OCI-LY7 (cell line): ENCODE measurements around the gene SMOC2.

ENCODE experiments used
- EZH2phosphoT487 ChIP-seq: fragments of 200-600 bp; sonication (generic); IDR thresholded peaks from 2 replicates; pipeline ENCODE4 v1.6.1; 2018; ENCODE audit warnings: low read depth, borderline replicate concordance, mild to moderate bottlenecking, mixed run types, antibody characterized with exemption, low read length, moderate library complexity, mixed read lengths
- TF ChIP-seq, protein P1 (sequence below): fragments of 200-600 bp; sonication (generic); conservative IDR thresholded peaks from 2 replicates; pipeline ENCODE4 v1.5.1; 2014; ENCODE audit warnings: mild to moderate bottlenecking, antibody characterized with exemption, low read length, moderate library complexity, mixed read lengths

DNA sequence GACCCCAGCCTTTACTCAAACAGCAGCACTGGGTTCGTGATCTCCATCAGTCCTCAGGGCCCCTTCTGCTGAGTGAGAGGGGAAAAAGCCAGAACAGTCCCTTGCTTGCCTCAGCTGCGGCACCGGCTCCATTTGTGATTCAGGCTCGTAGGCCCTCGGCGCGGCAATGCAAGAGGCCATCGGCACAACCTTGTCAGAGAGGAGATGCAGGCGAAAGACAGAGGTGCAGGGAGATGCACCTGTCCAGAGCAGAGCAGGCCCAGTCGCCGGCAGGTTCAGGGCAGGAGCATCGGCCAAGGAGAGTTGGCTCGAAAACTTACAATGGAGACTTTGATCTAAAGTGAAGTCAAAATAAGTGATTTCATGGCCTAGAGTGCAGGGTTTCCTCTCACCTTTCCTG is 171.6 kb downstream of the SMOC2 start:
- TF ChIP-seq, protein P1, sequence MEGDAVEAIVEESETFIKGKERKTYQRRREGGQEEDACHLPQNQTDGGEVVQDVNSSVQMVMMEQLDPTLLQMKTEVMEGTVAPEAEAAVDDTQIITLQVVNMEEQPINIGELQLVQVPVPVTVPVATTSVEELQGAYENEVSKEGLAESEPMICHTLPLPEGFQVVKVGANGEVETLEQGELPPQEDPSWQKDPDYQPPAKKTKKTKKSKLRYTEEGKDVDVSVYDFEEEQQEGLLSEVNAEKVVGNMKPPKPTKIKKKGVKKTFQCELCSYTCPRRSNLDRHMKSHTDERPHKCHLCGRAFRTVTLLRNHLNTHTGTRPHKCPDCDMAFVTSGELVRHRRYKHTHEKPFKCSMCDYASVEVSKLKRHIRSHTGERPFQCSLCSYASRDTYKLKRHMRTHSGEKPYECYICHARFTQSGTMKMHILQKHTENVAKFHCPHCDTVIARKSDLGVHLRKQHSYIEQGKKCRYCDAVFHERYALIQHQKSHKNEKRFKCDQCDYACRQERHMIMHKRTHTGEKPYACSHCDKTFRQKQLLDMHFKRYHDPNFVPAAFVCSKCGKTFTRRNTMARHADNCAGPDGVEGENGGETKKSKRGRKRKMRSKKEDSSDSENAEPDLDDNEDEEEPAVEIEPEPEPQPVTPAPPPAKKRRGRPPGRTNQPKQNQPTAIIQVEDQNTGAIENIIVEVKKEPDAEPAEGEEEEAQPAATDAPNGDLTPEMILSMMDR, result no peak
- TF ChIP-seq EZH2phosphoT487, result no peak
